Liver (tissue), 9 donors: ENCODE results near the gene TTC28. TPM values are rescaled to one million over a fixed set of nuclear protein-coding genes. Genes with fewer than 3 reads are reported as not detected.

Experiments
- DNase-seq: peaks from one replicate; pipeline ENCODE4 v3.0.0-alpha.2; 2017; ENCODE audit warnings: low spot score
- H3K27ac ChIP-seq, 2 donors: one replicate each; pipeline ENCODE4 v1.7.0; 2013; ENCODE audit warnings: inconsistent platforms in 2 of 2, low read length in 2 of 2, control low read depth in 1 of 2, low read depth in 1 of 2, mild to moderate bottlenecking in 1 of 2
- H3K27me3 ChIP-seq, 4 donors: one replicate each; pipeline versions ENCODE4 v1.6.1 to v1.7.0; 2013; ENCODE audit warnings: low read length in 3 of 4, inconsistent platforms in 1 of 4, mild to moderate bottlenecking in 1 of 4, moderate library complexity in 1 of 4; ENCODE audit not compliant: control insufficient read depth in 4 of 4, insufficient read depth in 4 of 4
- H3K36me3 ChIP-seq, 4 donors: one replicate each; pipeline versions ENCODE4 v1.6.1 to v1.7.0; 2013; ENCODE audit warnings: low read length in 3 of 4, mild to moderate bottlenecking in 3 of 4, low read depth in 1 of 4, moderate library complexity in 1 of 4; ENCODE audit not compliant: control insufficient read depth in 4 of 4, insufficient read depth in 3 of 4
- H3K4me1 ChIP-seq, 4 donors: one replicate each; pipeline versions ENCODE4 v1.6.1 to v1.7.0; 2013; ENCODE audit warnings: low read length in 3 of 4, mild to moderate bottlenecking in 3 of 4, moderate library complexity in 1 of 4; ENCODE audit not compliant: control insufficient read depth in 4 of 4, insufficient read depth in 4 of 4
- H3K4me3 ChIP-seq, 3 donors: one replicate each; pipeline versions ENCODE4 v1.6.1 to v1.7.0; 2013; ENCODE audit warnings: low read length in 3 of 3, control low read depth in 1 of 3, low read depth in 1 of 3, mild to moderate bottlenecking in 1 of 3
- H3K9ac ChIP-seq, 2 donors: one replicate each; pipeline ENCODE4 v1.7.0; 2013; ENCODE audit warnings: low read length in 2 of 2, mild to moderate bottlenecking in 2 of 2, moderate library complexity in 2 of 2, control low read depth in 1 of 2, low read depth in 1 of 2
- H3K9me3 ChIP-seq, 4 donors: one replicate each; pipeline versions ENCODE4 v1.6.1 to v1.7.0; 2013; ENCODE audit warnings: low read length in 3 of 4; ENCODE audit not compliant: control insufficient read depth in 4 of 4
- ATF3 ChIP-seq: IDR thresholded peaks from 2 replicates; pipeline ENCODE4 v1.6.1; 2016; ENCODE audit warnings: antibody characterized with exemption
- EGR1 ChIP-seq, 2 donors: IDR thresholded peaks; 2 replicates each; pipeline ENCODE4 v1.6.1; 2016 to 2018; ENCODE audit warnings: antibody characterized with exemption in 2 of 2, low read depth in 2 of 2
- FOXA1 ChIP-seq: IDR thresholded peaks from 2 replicates; pipeline ENCODE4 v1.6.1; 2016; ENCODE audit warnings: antibody characterized with exemption
- FOXA2 ChIP-seq: IDR thresholded peaks from 2 replicates; pipeline ENCODE4 v1.6.1; 2016; ENCODE audit warnings: antibody characterized with exemption
- GABPA ChIP-seq, 2 donors: IDR thresholded peaks in 1 of 2; conservative IDR thresholded peaks in 1 of 2; 2 replicates each; pipeline ENCODE4 v1.6.1; 2016; ENCODE audit warnings: antibody characterized with exemption in 2 of 2, mild to moderate bottlenecking in 1 of 2, moderate library complexity in 1 of 2
- HNF4A ChIP-seq, 2 donors: conservative IDR thresholded peaks; 2 replicates each; pipeline ENCODE4 v1.6.1; 2016; ENCODE audit warnings: antibody characterized with exemption in 2 of 2, mild to moderate bottlenecking in 2 of 2
- JUND ChIP-seq, 2 donors: IDR thresholded peaks; 2 replicates each; pipeline ENCODE4 v1.6.1; 2016; ENCODE audit warnings: antibody characterized with exemption in 2 of 2
- MAX ChIP-seq: IDR thresholded peaks from 2 replicates; pipeline ENCODE4 v1.6.1; 2016; ENCODE audit warnings: antibody characterized with exemption
- RAD21 ChIP-seq, 2 donors: IDR thresholded peaks; 2 replicates each; pipeline ENCODE4 v1.6.1; 2016; ENCODE audit warnings: antibody characterized with exemption in 2 of 2, mild to moderate bottlenecking in 2 of 2
- REST ChIP-seq: IDR thresholded peaks from 2 replicates; pipeline ENCODE4 v1.6.1; 2016; ENCODE audit warnings: antibody characterized with exemption, mild to moderate bottlenecking
- RXRA ChIP-seq, 2 donors: IDR thresholded peaks; 2 replicates each; pipeline ENCODE4 v1.6.1; 2017 to 2018; ENCODE audit warnings: antibody characterized with exemption in 2 of 2, mild to moderate bottlenecking in 1 of 2
- SP1 ChIP-seq: IDR thresholded peaks from 2 replicates; pipeline ENCODE4 v1.6.1; 2018; ENCODE audit warnings: antibody characterized with exemption, mild to moderate bottlenecking
- TAF1 ChIP-seq: conservative IDR thresholded peaks from 2 replicates; pipeline ENCODE4 v1.6.1; 2016; ENCODE audit warnings: antibody characterized with exemption, mild to moderate bottlenecking
- YY1 ChIP-seq: IDR thresholded peaks from 2 replicates; pipeline ENCODE4 v1.6.1; 2016; ENCODE audit warnings: antibody characterized with exemption, mild to moderate bottlenecking
- ZBTB33 ChIP-seq: IDR thresholded peaks from 2 replicates; pipeline ENCODE4 v1.6.1; 2016; ENCODE audit warnings: antibody characterized with exemption
- WGBS: extraction: QIAGEN DNeasy Blood & Tissue Kit; methylation state at CpG from one replicate; pipeline ENCODE4 v1.1.7; 2013; 5-methylcytosine and 5-hydroxymethylcytosine counted together
- polyA plus RNA-seq, 2 donors: library from polyadenylated mRNA; stranded (reverse) in 1 of 2; unstranded in 1 of 2; fragments of 200-250 nt in 1 of 2; fragments of >200 nt in 1 of 2; fragmentation: Nextera tagmentation in 1 of 2; extraction: Ambion mirVana in 1 of 2; gene quantifications; one replicate each; pipeline versions ENCODE4 v1.2.1 to v1.2.3, GENCODE V29; 2013 to 2015
- total RNA-seq, 2 donors: library from RNA; depleted of rRNA; stranded (reverse); fragments of >200 nt; gene quantifications; one replicate each; pipeline ENCODE4 v1.2.3, GENCODE V29; 2014
- donor health status: healthy.
- donor health status: healthy.
- donor health status: healthy.
- donor health status: healthy.
- donor health status: healthy.

The TTC28 gene
- total and polyA plus RNA-seq, 4 donors: 4.2 to 19.4 (median 5.9) TPM

- H3K9me3 ChIP-seq: no peaks in the 10 kb centered on the region
- no peak for TF ChIP-seq GABPA (IDR thresholded peaks at IDR 0.05 in 1 of 2, conservative IDR thresholded peaks at IDR 0.05 in 1 of 2)
- no peak for TF ChIP-seq YY1
- DNase-seq: no peak
- WGBS: 89% methylated on average over 2 of the region's 2 CpGs
- H3K4me3 ChIP-seq: no peak overlapping the region
- H3K27ac ChIP-seq: no peak overlapping the region
- no peak overlapping the region for H3K9ac ChIP-seq
- H3K36me3 ChIP-seq: no peaks in the 10 kb centered on the region
- H3K27me3 ChIP-seq: no peaks in the 10 kb centered on the region
- H3K4me1 ChIP-seq: no peaks in the 10 kb centered on the region
These were observed 419.0 kb downstream of the TTC28 start for GRCh38 chr22:28260619-28261018.

- H3K9ac ChIP-seq: no peak overlapping the region
- TF ChIP-seq FOXA1: no peak
- TF ChIP-seq SP1: no peak
- no peak for TF ChIP-seq FOXA2
- TF ChIP-seq TAF1: no peak
- TF ChIP-seq REST: no peak
- no peak for TF ChIP-seq MAX
- no peak for TF ChIP-seq RXRA (IDR thresholded peaks at IDR 0.05)
These were observed 419.8 kb downstream of the TTC28 start for GRCh38 chr22:28259774-28260312.

GRCh38 chr22:28254396-28254795, 425.2 kb downstream of the TTC28 start:
- no peaks in the 10 kb centered on the region for H3K9me3 ChIP-seq
- no peak overlapping the region for H3K4me3 ChIP-seq
- H3K27ac ChIP-seq: no peak overlapping the region
- no peaks in the 10 kb centered on the region for H3K36me3 ChIP-seq
- no peak overlapping the region for H3K9ac ChIP-seq
- DNase-seq: no peak
- H3K4me1 ChIP-seq: peaks cover 0 to 9% (median under 1%) of the 10 kb centered on the region in 4 donors
- WGBS: 95% methylated on average over 1 of the region's 1 CpG
- no peaks in the 10 kb centered on the region for H3K27me3 ChIP-seq
- no peak for TF ChIP-seq REST
- TF ChIP-seq YY1: no peak
- no peak for TF ChIP-seq JUND (IDR thresholded peaks at IDR 0.05)
- TF ChIP-seq RXRA (IDR thresholded peaks at IDR 0.05): no peak
- no peak for TF ChIP-seq FOXA1
- TF ChIP-seq MAX: no peak
- no peak for TF ChIP-seq SP1
- TF ChIP-seq ZBTB33: no peak
- no peak for TF ChIP-seq ATF3
- no peak for TF ChIP-seq HNF4A (conservative IDR thresholded peaks at IDR 0.05)
- TF ChIP-seq EGR1 (IDR thresholded peaks at IDR 0.05; ENCODE audit: low read depth in 2 of 2): no peak
- no peak for TF ChIP-seq RAD21 (IDR thresholded peaks at IDR 0.05)
- TF ChIP-seq FOXA2: no peak
- TF ChIP-seq TAF1: no peak

More at GRCh38 chr22:28259774-28260312, 419.8 kb downstream of the TTC28 start:
- no peaks in the 10 kb centered on the region for H3K36me3 ChIP-seq
- no peaks in the 10 kb centered on the region for H3K27me3 ChIP-seq
- WGBS: 86% methylated on average over 2 of the region's 2 CpGs
- H3K9me3 ChIP-seq: no peaks in the 10 kb centered on the region
- no peak for DNase-seq
- H3K4me3 ChIP-seq: no peak overlapping the region
- no peaks in the 10 kb centered on the region for H3K4me1 ChIP-seq
- no peak overlapping the region for H3K27ac ChIP-seq
